Activated CD4-positive, alpha-beta T cell treated with anti-CD3 and anti-CD28 coated beads for 48 hours (primary cell): ENCODE measurements around the gene CTNNBIP1.
"Not testable (repeated sequence)": the region's sequence is repeated elsewhere in the genome, so short reads cannot be mapped to it uniquely, and the experiment has no call there.

Source experiments
- DNase-seq: peaks from one replicate; pipeline ENCODE4 v3.0.0-alpha.2; 2020

The CTNNBIP1 gene

DNA sequence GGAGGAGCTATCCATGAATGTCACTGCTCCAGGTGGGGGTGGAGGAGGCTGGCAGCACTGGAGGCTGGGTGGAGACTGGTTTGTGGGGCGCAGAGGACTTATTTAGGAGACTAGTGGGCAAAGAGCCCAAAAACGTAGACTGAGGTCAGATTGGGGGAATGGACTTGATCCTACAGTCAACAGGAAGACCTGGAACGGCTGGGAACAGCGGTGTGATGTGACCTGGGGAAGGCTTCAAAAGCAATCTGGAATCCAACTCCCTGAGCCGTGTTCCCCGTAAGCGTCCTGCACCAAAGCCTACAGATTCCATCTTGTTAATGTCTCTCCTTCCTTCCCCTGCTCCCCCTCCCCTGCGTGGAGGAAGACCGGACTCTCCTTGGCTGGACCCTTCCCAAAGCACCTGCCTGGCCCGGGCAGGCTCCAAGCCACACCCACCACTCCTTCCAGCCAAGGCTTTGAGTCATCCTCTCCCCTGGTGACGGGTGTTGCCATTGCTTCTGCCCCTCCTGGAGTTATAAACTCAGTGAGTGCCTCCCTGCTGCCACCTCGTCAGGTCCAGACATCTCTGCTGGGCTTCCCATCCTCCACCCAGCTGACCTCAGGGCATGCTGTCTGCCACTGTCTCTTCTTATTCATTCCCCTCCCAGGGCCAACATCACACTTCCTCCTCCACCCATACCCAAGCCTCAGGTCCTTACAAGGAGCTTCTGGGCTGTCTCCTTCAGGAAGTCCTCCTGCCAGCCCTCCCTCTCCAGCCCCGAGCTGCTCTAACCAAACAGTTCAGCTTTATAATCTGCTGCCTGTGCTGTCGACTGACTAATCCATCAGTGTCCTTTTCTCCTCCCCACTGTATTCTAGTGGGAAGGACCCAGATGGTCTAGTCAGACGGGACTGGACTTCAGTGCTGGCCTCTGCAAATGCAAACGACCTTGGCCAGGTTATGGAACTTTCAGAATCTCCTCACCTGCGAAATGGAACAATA is 84.7 kb downstream of the CTNNBIP1 start:
- DNase-seq = peak; percentile 46

DNA sequence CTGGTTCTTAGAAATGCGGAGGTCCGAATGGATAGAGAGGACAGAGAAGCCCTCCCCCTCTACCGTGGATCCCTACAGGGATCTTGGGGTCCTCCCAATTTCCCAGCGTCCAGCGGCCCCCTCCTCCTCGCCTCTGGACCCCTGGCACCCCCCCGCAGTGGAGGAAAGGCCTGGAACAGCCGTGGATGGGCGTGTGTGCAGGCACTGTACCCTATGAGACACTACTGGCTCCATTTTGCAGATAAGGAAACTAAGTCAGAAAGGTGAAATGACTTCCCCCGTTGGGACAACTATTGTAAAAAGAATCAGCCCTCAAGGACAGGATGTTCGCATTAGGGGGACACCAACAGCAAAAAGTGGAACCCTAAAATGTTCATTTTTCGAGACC is 85.4 kb downstream of the CTNNBIP1 start:
- no peak for DNase-seq

- peak; percentile 93 for DNase-seq
Measured at GRCh38 chr1:9823943-9824701, 85.9 kb downstream of the CTNNBIP1 start, which contains the start of gene CLSTN1. Gene CLSTN1 (minus strand): TSS chr1:9823965. CDS start chr1:9823733, 232 bp downstream.

DNA sequence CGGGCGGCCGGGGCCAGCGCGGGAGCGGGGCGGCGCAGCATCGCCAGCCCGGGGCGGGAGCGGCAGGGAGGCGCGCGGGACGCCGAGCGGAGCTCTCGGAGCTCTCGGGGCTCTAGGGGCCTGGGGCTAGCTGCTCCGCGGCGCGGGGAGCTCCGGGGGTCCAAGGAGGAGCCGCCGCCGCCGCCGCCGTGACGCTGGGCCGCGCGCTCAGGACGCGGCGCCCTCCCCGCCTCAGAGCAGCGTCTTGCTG is 86.5 kb downstream of the CTNNBIP1 start:
- DNase-seq = no peak

- DNase-seq = peak; percentile 58
Measured at GRCh38 chr1:9822897-9823692, 87.0 kb downstream of the CTNNBIP1 start.

DNA sequence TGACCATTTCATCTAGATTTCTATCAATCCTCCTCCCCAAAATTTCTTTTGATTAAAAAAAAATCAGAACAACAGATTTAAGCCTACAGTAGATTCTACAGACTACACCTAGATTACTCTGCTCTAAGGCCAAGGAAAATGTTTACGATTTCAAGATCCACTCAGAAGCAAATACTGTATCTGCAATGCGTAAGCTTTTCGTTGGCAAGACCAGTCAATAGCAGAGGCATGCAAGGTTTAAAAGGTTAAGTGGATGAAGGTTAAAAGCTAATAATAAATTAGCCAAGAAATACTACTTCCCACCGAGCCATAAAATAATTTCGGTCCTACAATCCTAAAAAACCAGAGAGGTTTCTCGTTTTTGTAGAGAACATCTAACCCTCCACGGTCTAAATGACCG is 87.6 kb downstream of the CTNNBIP1 start:
- DNase-seq = no peak

- DNase-seq = no peak
Measured at GRCh38 chr1:9821710-9822109, 88.4 kb downstream of the CTNNBIP1 start.

DNA sequence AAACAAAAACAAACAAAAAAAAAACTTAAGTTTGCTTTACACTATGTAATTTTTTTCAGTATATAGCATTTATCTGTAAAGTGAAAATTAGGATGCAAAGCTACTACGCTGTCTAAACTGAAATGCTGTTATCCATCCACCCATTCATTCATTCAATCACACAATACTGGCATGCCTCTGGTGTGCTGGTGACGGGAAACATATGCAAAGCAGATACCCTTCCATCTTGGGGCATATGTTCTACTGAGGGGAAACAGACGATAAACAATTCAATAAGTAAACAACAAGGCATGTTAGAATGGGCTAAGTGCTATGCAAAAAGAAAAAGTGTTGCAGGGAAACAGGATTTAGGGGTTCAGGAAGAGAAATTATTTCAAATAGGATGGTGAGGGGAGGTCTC is 89.5 kb downstream of the CTNNBIP1 start:
- DNase-seq = no peak

- no peak for DNase-seq
Measured at GRCh38 chr1:9817734-9818133, 92.3 kb downstream of the CTNNBIP1 start.

DNA sequence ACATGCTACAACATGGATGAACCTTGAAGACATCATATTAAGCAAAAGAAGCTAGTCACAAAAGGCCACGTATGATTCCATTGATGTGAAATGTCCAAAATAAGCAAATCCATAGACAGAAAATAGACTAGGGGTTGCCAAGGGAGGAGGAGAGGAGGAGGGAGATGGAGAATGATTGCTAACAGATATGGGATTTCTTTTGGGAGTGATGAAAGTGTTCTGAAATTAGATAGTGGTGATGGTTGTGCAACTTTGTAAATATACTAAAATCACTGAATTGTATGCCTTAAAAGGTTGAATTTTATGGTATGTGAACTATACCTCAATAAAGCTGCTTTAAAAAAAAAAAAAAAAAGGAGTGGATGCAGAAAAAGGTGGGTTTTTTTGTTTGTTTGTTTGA is 93.9 kb downstream of the CTNNBIP1 start:
- no peak for DNase-seq

DNA sequence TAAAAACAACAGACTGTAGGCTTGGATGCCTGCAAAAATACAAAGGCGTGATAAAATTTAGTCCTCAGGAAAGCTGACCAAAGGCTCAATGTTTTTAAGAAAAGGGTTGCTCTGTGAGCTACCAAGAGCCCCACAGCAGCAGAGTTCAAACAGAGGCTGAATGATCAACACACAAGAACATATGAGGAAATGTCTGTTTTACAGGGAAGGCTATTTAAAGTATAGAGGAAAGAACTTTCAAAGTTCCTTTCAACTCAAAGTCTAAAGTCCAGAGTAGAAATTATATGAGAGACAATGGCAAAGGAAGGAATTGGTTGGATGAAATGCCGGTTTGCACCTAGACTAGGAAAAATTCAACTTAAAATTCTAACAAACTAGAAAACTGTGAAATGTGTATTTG is 94.9 kb downstream of the CTNNBIP1 start:
- no peak for DNase-seq

DNA sequence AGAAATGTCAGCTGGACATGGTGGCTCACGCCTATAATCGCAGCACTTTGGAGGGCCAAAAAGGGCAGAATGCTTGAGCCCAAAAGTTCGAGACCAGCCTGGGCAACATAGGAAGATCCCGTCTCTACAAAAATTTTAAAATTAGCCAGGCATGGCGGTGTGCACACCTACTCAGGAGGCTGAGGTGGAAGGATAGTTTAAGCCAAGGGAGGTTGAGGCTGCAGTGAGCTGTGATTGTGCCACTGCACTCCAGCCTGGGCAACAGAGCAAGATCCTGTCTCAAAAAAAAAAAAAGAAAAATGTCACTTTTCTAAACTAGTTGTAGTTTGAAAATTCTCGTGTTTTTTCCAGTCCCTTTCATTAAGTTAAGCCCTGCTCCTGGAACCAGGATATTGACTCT is 95.5 kb downstream of the CTNNBIP1 start:
- no peak for DNase-seq

- no peak for DNase-seq
Measured at GRCh38 chr1:9811239-9811966, 98.7 kb downstream of the CTNNBIP1 start.

DNA sequence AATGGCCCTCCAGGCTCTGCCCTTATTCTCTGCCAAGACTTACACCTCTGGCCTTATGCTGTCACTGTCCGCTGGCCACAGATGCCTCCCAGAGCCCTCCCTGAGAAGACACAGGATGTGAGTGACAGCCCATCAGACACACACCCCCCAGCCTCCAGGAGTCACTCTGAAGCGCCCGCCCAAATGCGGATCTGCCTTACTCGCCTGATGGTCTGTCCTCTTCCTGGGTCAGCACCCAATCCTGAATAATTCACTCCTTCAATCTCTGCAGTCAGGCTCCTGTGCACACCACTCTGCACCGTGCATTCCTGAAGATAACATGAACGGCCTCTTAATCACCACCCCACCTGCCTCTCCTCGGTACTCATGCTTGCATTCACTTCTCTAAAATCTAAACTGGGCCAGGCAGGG is 101.0 kb downstream of the CTNNBIP1 start:
- DNase-seq = no peak

GRCh38 chr1:9808459-9808858 is 101.6 kb downstream of the CTNNBIP1 start:
- no peak for DNase-seq

- DNase-seq = no peak
Measured at GRCh38 chr1:9807541-9807940, 102.5 kb downstream of the CTNNBIP1 start.

DNA sequence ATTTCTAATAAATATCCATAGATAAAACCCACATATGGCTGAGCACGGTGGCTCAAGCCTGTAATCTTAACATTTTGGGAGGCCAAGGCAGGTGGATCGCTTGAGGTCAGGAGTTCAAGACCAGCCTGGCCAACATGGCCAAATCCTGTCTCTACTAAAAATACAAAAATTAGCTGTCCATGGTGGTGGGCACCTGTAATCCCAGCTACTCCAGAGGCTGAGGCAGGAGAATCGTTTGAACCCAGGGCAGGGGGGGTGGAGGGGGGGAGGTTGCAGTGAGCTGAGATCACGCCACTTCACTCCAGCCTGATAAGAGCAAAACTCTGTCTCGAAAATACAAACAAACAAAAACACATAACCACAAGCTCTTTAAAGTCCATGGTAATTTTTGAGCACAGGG is 104.1 kb downstream of the CTNNBIP1 start:
- not testable (repeated sequence) for DNase-seq

DNA sequence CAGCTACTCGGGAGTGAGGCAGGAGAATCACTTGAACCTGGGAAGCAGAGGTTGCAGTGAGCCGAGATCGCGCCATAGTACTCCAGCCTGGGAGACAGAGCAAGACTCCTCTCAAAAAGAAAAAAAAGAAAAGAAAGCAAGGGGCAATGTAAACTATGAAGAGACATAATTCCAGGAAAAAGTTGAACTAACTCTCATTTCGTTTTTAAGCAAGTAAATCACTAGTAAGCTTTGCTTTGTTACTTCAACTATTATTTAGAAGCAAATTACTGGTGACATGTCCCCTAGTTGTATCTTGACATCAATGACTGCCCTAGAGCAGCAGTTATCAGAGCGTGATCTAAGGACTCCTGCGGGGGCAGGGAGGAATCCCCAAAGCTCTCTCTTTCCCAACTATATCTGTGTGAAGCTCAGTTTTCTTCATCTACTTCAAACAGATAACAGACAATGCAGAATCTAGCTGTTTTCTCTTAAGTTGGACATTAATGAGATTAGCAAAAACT is 105.0 kb downstream of the CTNNBIP1 start:
- no peak for DNase-seq

- not testable (repeated sequence) for DNase-seq
Measured at GRCh38 chr1:9803003-9803918, 106.8 kb downstream of the CTNNBIP1 start.

- no peak for DNase-seq
Measured at GRCh38 chr1:9801909-9802308, 108.2 kb downstream of the CTNNBIP1 start.
